HepG2 (cell line): Measurements from ENCODE around the gene OR2K2.

ENCODE experiments used
- ELF1 ChIP-seq: sonication (generic); formaldehyde crosslinking; IDR thresholded peaks from 2 replicates; pipeline ENCODE4 v1.4.0; 2020; ENCODE audit warnings: missing genetic modification reagents
- FOXC1 ChIP-seq: sonication (generic); formaldehyde crosslinking; IDR thresholded peaks from 2 replicates; pipeline ENCODE4 v1.8.0; 2022; ENCODE audit warnings: mild to moderate bottlenecking, missing genetic modification reagents, borderline replicate concordance
- JUN ChIP-seq: sonication (generic); formaldehyde crosslinking; IDR thresholded peaks from 2 replicates; pipeline ENCODE4 v1.4.0; 2020; ENCODE audit warnings: mild to moderate bottlenecking, missing genetic modification reagents
- POLR2A ChIP-seq, 2 experiments: IDR thresholded peaks; 2 replicates each; pipeline ENCODE4 v1.6.1; 2011; ENCODE audit warnings: low read depth in 2 of 2, low read length in 2 of 2, mild to moderate bottlenecking in 1 of 2, moderate library complexity in 1 of 2; ENCODE audit not compliant: insufficient read depth in 1 of 2
- POLR2AphosphoS5 ChIP-seq: IDR thresholded peaks from 2 replicates; pipeline ENCODE4 v1.6.1; 2012; ENCODE audit warnings: low read depth, low read length
- RXRB ChIP-seq: IDR thresholded peaks from 2 replicates; pipeline ENCODE4 v1.6.1; 2016; ENCODE audit warnings: borderline replicate concordance, missing genetic modification reagents, missing compliant biosample characterization
- SMAD1 ChIP-seq: sonication (generic); formaldehyde crosslinking; IDR thresholded peaks from 2 replicates; pipeline ENCODE4 v1.4.0; 2020; ENCODE audit warnings: missing genetic modification reagents, low read depth, mild to moderate bottlenecking, borderline replicate concordance
- ZNF431 ChIP-seq: sonication (generic); formaldehyde crosslinking; IDR thresholded peaks from 2 replicates; pipeline ENCODE4 v1.9.0; 2022; ENCODE audit warnings: missing genetic modification reagents, low read depth, mild to moderate bottlenecking, borderline replicate concordance
- ZNF609 ChIP-seq: sonication (generic); formaldehyde crosslinking; IDR thresholded peaks from 2 replicates; pipeline ENCODE4 v1.4.0; 2020; ENCODE audit warnings: mild to moderate bottlenecking, missing genetic modification reagents, borderline replicate concordance

GRCh38 chr9:111294691-111295451, 35.2 kb downstream of the OR2K2 start:
- TF ChIP-seq JUN (no peak), SMAD1 (CRISPR knock-in tag) (no peak), POLR2AphosphoS5 (no peak), POLR2A (IDR thresholded peaks at IDR 0.05; ENCODE audit: insufficient read depth in 1 of 2, low read depth in 2 of 2, low read length in 2 of 2) (no peak), FOXC1 (CRISPR knock-in tag) (no peak), ELF1 (no peak), ZNF431 (CRISPR knock-in tag) (no peak), ZNF609 (CRISPR knock-in tag) (no peak), RXRB (CRISPR knock-in tag) (no peak)
